ENCODE measurements around the gene DMRT3.

Gene DMRT3

GRCh38 chr9:976258-976942, at the start of gene DMRT3:
Gene DMRT3 (plus strand): TSS chr9:976655. CDS start chr9:977002, 347 bp downstream.
- no peak for DNase-seq

GRCh38 chr9:926976-927375, 49.5 kb upstream of the DMRT3 start:
- no peak for DNase-seq

GRCh38 chr9:928363-929042, 48.0 kb upstream of the DMRT3 start:
- peak; percentile 1 for DNase-seq

- DNase-seq, result no peak
Observed at GRCh38 chr9:929719-930118, 46.7 kb upstream of the DMRT3 start.

- DNase-seq, result no peak
Observed at GRCh38 chr9:933356-933755, 43.1 kb upstream of the DMRT3 start.

- no peak for DNase-seq
Observed at GRCh38 chr9:935348-935965, 41.0 kb upstream of the DMRT3 start.

GRCh38 chr9:942805-943580, 33.5 kb upstream of the DMRT3 start:
- no peak for DNase-seq

- no peak for DNase-seq
Observed at GRCh38 chr9:947985-948384, 28.5 kb upstream of the DMRT3 start.

- no peak for DNase-seq
Observed at GRCh38 chr9:948497-948896, 28.0 kb upstream of the DMRT3 start.

GRCh38 chr9:950139-950538, 26.3 kb upstream of the DMRT3 start:
- no peak for DNase-seq

- DNase-seq, result no peak
Observed at GRCh38 chr9:952546-952945, 23.9 kb upstream of the DMRT3 start.

GRCh38 chr9:959105-959504, 17.4 kb upstream of the DMRT3 start:
- DNase-seq, result no peak

GRCh38 chr9:959914-960313, 16.5 kb upstream of the DMRT3 start:
- no peak for DNase-seq

GRCh38 chr9:962023-962422, 14.4 kb upstream of the DMRT3 start:
- DNase-seq, result peak; percentile 8

GRCh38 chr9:965497-965896, 11.0 kb upstream of the DMRT3 start:
- DNase-seq, result no peak

- DNase-seq, result no peak
Observed at GRCh38 chr9:966870-967269, 9.6 kb upstream of the DMRT3 start.

- DNase-seq, result no peak
Observed at GRCh38 chr9:967436-967835, 9.0 kb upstream of the DMRT3 start.

GRCh38 chr9:967903-968641, 8.4 kb upstream of the DMRT3 start:
- no peak for DNase-seq

- no peak for DNase-seq
Observed at GRCh38 chr9:969310-970150, 6.9 kb upstream of the DMRT3 start.

- DNase-seq, result no peak
Observed at GRCh38 chr9:970151-970996, 6.1 kb upstream of the DMRT3 start.
